Upper lobe of left lung (tissue), 6 donors: ENCODE measurements around the gene YWHAE. TPM values are rescaled to one million over a fixed set of nuclear protein-coding genes. Genes with fewer than 3 reads are reported as not detected.

ENCODE experiments used
- ATAC-seq, 2 donors: fragments of 200-7000 bp; cut with Tn5 transposase; one replicate each; pipeline ENCODE4 v1.9.1; 2022; ENCODE audit warnings: mild to moderate bottlenecking in 2 of 2, moderate library complexity in 2 of 2; ENCODE audit not compliant: low FRiP score in 2 of 2
- DNase-seq, 2 donors: peaks; one replicate each; pipeline ENCODE4 v3.0.0-alpha.2; 2019 to 2020
- H3K27ac ChIP-seq, 4 donors: fragments of 200-600 bp; sonication (generic); one replicate each; pipeline ENCODE4 v1.5.1; 2016 to 2019
- H3K27me3 ChIP-seq, 4 donors: fragments of 200-600 bp; sonication (generic); one replicate each; pipeline ENCODE4 v1.5.1; 2017 to 2019
- H3K36me3 ChIP-seq, 4 donors: fragments of 200-600 bp; sonication (generic); one replicate each; pipeline ENCODE4 v1.5.1; 2016 to 2019
- H3K4me1 ChIP-seq, 4 donors: fragments of 200-600 bp; sonication (generic); one replicate each; pipeline ENCODE4 v1.5.1; 2018 to 2019
- H3K4me3 ChIP-seq, 4 donors: fragments of 200-600 bp; sonication (generic); one replicate each; pipeline ENCODE4 v1.5.1; 2017 to 2019; ENCODE audit warnings: mild to moderate bottlenecking in 2 of 4, moderate library complexity in 1 of 4
- H3K9me3 ChIP-seq, 4 donors: fragments of 200-600 bp; sonication (generic); one replicate each; pipeline ENCODE4 v1.5.1; 2018 to 2019
- EP300 ChIP-seq, 4 donors: sonication (generic); formaldehyde crosslinking; IDR thresholded peaks; one replicate each; pipeline ENCODE4 v1.5.1; 2017; ENCODE audit warnings: antibody characterized with exemption in 4 of 4, control low read depth in 2 of 4
- POLR2A ChIP-seq, 4 donors: fragments of 450-650 bp; IDR thresholded peaks; one replicate each; pipeline ENCODE4 v1.5.1; 2016 to 2017; ENCODE audit warnings: antibody characterized with exemption in 4 of 4, mild to moderate bottlenecking in 2 of 4
- POLR2AphosphoS5 ChIP-seq, 2 donors: sonication (generic); formaldehyde crosslinking; IDR thresholded peaks; one replicate each; pipeline ENCODE4 v1.5.1; 2017; ENCODE audit warnings: antibody characterized with exemption in 2 of 2
- WGBS, 2 donors: methylation state at CpG; one replicate each; pipeline ENCODE4 v1.1.5; 2017 to 2018; 5-methylcytosine and 5-hydroxymethylcytosine counted together
- total RNA-seq, 6 donors: library from RNA; depleted of rRNA in 4 of 6; stranded (reverse); fragments of >200 nt in 4 of 6; gene quantifications; one replicate each; pipeline versions ENCODE4 v1.1.0 to v1.2.1, GENCODE V29; 2016 to 2021
- TF ChIP-seq, protein P1 (sequence below), 6 experiments: fragments of 450-650 bp in 4 of 6; fragments of 200-600 bp in 2 of 6; sonication (generic) in 2 of 6; IDR thresholded peaks; one replicate each; pipeline ENCODE4 v1.5.1; 2016 to 2019; ENCODE audit warnings: antibody characterized with exemption in 6 of 6
- donor health status: DM: no; HTN: no; CAD: no; lungs with moderate emphysema.
- donor health status: DM: no; HTN: yes; CAD: no; lungs with severe emphysema.

Gene YWHAE
- total RNA-seq, 6 donors from 2014 or later = 318 to 698 (median 384) TPM

DNA sequence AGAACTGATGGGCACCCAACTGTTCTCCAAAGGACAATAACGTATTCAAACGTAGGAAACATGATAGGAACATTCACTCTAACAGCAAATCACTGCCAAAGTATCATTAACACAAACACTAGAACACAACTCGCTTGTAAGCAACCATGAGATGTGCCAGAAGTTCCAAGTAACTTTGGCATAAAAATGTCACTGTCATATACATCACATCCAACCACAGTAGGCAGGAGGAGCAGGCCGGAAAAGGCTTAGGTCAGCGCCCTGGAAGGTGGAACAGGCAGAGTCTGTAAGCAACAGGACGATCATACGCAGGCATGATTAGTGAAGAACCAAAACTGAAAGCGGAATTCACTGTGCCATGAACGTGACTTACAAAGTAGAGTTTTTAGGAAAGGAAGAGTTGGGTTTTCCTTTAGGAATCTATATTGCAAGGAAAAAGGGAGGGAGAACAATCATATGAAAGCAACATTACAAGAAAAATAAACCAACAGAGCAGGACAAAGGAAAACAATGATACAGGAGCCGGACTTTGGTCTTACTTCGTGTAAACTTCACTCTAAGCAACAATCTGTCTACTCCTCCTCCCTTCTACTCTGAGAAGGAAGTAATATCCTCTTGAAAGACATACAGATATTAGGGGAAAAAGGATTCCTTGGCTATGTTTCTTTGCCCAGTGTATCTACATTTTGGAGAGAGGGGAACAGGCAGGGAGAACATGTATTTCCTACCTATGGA, 52.3 kb downstream of the YWHAE start:
- peak in 1 of 2 donors; percentile 38 for DNase-seq
- ATAC-seq = peak in 1 of 2 donors; percentile 75
- Histone ChIP-seq H3K4me1 (peaks cover 0 to 31% (median 15%) of the 10 kb centered on the region in 4 donors), H3K27me3 (no peaks in the 10 kb centered on the region), H3K27ac (peak overlapping the region; percentile 68 to 84 (median 72)), H3K36me3 (peaks cover 21 to 88% (median 51%) of the 10 kb centered on the region in 4 donors), H3K9me3 (no peaks in the 10 kb centered on the region), H3K4me3 (peak overlapping the region in 2 of 4 donors; percentile 1 to 20)
- peak; percentile 36 to 51 for TF ChIP-seq POLR2AphosphoS5 (IDR thresholded peaks at IDR 0.05)
- TF ChIP-seq EP300 (IDR thresholded peaks at IDR 0.05) = no peak
- WGBS, 2 donors = 37 to 50% methylated on average over 11 of the region's 11 CpGs

DNA sequence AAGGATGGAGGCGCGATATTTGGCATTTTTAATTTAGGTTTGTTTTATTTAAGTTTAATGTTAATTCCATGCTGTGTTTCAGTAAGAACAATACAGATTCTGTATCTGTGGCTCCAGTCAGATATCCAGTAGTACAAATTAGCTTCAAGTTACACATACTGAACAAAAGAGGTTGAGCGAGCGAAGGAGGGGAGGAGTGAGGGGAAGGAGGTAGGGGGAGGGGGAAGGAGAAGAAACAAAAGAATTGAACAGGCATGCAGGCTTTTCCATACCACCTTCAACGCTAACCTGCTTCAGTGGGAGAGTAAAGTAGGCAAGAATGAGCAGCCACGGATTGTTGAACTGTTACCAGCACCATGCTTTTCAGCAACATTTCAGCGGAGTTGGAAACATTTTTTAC, 55.5 kb downstream of the YWHAE start:
- ATAC-seq (no peak), DNase-seq (no peak)
- H3K4me3 ChIP-seq = no peak overlapping the region
- no peaks in the 10 kb centered on the region for H3K27me3 ChIP-seq
- TF ChIP-seq EP300 (IDR thresholded peaks at IDR 0.05) = no peak
- TF ChIP-seq POLR2A (IDR thresholded peaks at IDR 0.05) = no peak
- TF ChIP-seq POLR2AphosphoS5 (IDR thresholded peaks at IDR 0.05) = no peak
- TF ChIP-seq, protein P1, sequence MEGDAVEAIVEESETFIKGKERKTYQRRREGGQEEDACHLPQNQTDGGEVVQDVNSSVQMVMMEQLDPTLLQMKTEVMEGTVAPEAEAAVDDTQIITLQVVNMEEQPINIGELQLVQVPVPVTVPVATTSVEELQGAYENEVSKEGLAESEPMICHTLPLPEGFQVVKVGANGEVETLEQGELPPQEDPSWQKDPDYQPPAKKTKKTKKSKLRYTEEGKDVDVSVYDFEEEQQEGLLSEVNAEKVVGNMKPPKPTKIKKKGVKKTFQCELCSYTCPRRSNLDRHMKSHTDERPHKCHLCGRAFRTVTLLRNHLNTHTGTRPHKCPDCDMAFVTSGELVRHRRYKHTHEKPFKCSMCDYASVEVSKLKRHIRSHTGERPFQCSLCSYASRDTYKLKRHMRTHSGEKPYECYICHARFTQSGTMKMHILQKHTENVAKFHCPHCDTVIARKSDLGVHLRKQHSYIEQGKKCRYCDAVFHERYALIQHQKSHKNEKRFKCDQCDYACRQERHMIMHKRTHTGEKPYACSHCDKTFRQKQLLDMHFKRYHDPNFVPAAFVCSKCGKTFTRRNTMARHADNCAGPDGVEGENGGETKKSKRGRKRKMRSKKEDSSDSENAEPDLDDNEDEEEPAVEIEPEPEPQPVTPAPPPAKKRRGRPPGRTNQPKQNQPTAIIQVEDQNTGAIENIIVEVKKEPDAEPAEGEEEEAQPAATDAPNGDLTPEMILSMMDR (IDR thresholded peaks at IDR 0.05) = no peak
- H3K36me3 ChIP-seq = peaks cover 10 to 56% (median 23%) of the 10 kb centered on the region in 4 donors
- H3K9me3 ChIP-seq = no peaks in the 10 kb centered on the region
- 93 to 95% methylated on average over 7 of the region's 7 CpGs for WGBS, 2 donors
- no peak overlapping the region for H3K27ac ChIP-seq
- H3K4me1 ChIP-seq = peaks cover 0 to 35% (median 15%) of the 10 kb centered on the region in 4 donors

DNA sequence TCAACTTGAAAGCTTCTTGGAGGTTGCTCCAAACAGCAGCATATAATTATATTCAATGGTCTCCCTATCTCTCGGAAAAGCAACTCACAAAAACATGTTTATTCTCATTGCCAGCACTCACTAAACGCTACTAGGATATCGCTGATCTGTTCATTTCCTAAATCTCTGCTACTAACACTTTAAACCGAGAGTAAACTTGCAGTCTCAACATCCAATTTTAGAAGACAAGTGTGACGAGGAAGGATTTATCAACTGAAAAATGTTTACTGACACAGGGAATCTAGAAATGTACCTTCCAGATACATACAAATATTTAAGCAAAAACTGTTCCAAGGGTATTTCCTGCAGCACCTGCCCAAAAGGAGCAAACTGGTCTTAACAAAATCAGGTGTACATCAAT, 56.5 kb downstream of the YWHAE start:
- Histone ChIP-seq H3K4me3 (no peak overlapping the region), H3K27me3 (no peaks in the 10 kb centered on the region), H3K27ac (no peak overlapping the region), H3K9me3 (no peaks in the 10 kb centered on the region), H3K36me3 (peaks cover 10 to 50% (median 23%) of the 10 kb centered on the region in 4 donors), H3K4me1 (peaks cover 0 to 32% (median 15%) of the 10 kb centered on the region in 4 donors)
- DNase-seq = no peak
- no peak for ATAC-seq
- 88 to 91% methylated on average over 5 of the region's 5 CpGs for WGBS, 2 donors
- TF ChIP-seq, protein P1 (IDR thresholded peaks at IDR 0.05) = no peak
- no peak for TF ChIP-seq EP300 (IDR thresholded peaks at IDR 0.05)
- no peak for TF ChIP-seq POLR2A (IDR thresholded peaks at IDR 0.05)
- TF ChIP-seq POLR2AphosphoS5 (IDR thresholded peaks at IDR 0.05) = no peak

DNA sequence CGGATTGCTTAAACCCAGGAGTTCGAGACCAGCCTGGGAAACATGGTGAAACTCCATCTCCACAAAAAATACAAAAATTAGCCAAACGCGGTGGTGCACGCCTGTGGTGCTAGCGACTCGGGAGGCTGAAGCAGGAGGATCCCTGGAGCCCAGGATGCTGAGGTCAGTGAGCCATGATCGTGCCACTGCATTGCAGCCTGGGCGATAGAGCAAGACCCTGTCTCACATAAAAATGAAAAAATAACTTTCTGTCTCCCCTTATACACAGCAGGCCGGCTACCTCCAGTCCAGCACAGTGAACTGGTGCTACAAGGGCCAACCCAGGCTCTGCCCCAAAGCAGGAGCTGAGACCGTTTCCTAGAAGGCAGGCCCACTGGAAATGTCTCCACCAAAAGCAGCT, 59.7 kb downstream of the YWHAE start:
- Histone ChIP-seq H3K9me3 (no peaks in the 10 kb centered on the region), H3K27ac (no peak overlapping the region), H3K4me1 (peaks cover 0 to 4% (median 0%) of the 10 kb centered on the region in 4 donors), H3K4me3 (no peak overlapping the region), H3K36me3 (peaks cover 10 to 25% (median 21%) of the 10 kb centered on the region in 4 donors), H3K27me3 (no peaks in the 10 kb centered on the region)
- TF ChIP-seq, protein P1 (IDR thresholded peaks at IDR 0.05) = no peak
- no peak for TF ChIP-seq POLR2A (IDR thresholded peaks at IDR 0.05)
- no peak for TF ChIP-seq EP300 (IDR thresholded peaks at IDR 0.05)
- TF ChIP-seq POLR2AphosphoS5 (IDR thresholded peaks at IDR 0.05) = no peak
- WGBS, 2 donors = 92 to 95% methylated on average over 11 of the region's 11 CpGs
- DNase-seq (no peak), ATAC-seq (peak in 1 of 2 donors; percentile 43)

DNA sequence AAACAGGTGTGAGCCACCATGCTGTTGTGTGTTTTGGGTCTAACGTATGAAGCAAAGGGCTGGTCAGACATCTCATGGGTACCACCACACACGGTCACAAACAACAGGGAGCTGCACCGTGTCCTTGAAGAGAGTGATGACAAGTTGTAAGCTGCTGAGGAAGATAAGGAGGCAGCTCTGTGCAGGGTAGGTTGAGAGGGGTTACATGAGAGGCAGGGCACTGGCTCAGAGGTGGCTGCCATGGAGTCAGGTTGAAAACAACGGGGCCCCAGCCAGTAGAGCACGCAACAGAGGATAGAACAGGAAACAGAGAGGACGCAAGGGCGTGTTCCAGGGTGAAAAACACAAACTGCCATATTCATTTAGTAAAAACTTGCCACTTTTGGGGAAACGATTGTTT, 68.3 kb downstream of the YWHAE start:
- Histone ChIP-seq H3K36me3 (no peaks in the 10 kb centered on the region), H3K27ac (no peak overlapping the region), H3K27me3 (no peaks in the 10 kb centered on the region), H3K9me3 (no peaks in the 10 kb centered on the region), H3K4me3 (no peak overlapping the region), H3K4me1 (peaks cover 0 to 6% (median 5%) of the 10 kb centered on the region in 4 donors)
- TF ChIP-seq POLR2AphosphoS5 (IDR thresholded peaks at IDR 0.05) (no peak), EP300 (IDR thresholded peaks at IDR 0.05) (no peak), POLR2A (IDR thresholded peaks at IDR 0.05) (no peak)
- TF ChIP-seq, protein P1 (IDR thresholded peaks at IDR 0.05) = no peak
- 59 to 64% methylated on average over 8 of the region's 8 CpGs for WGBS, 2 donors
- no peak for ATAC-seq
- DNase-seq = no peak
